ENCODE results near the gene MCRIP1. TPM values are rescaled to one million over a fixed set of nuclear protein-coding genes. Genes with fewer than 3 reads are reported as not detected.
A peak's percentile ranks its signal among the peaks of the same experiment; 100 is the strongest.
"Not testable (repeated sequence)": the region's sequence is repeated elsewhere in the genome, so short reads cannot be mapped to it uniquely, and the experiment has no call there.

Gene MCRIP1
- polyA plus RNA-seq, 1 donor = 60.9 TPM

- Histone ChIP-seq H3K27ac (ENCODE audit: low read length) (no peak overlapping the region), H3K36me3 (ENCODE audit: control insufficient read depth, insufficient read depth, low read length) (peaks cover 45% of the 10 kb centered on the region), H3K27me3 (ENCODE audit: control insufficient read depth, insufficient read depth, low read length) (no peaks in the 10 kb centered on the region), H3K4me1 (ENCODE audit: control insufficient read depth, insufficient read depth, low read length) (no peaks in the 10 kb centered on the region), H3K4me3 (ENCODE audit: low read length) (no peak overlapping the region), H3K9me3 (ENCODE audit: control insufficient read depth, low read depth, low read length) (peaks cover 11% of the 10 kb centered on the region)
- no peak for DNase-seq
- no CpG with 5 or more reads among the region's 15 CpGs for WGBS (ENCODE audit: insufficient coverage, low lambda C conversion rate)
Measured at GRCh38 chr17:81841866-81842265, 8.8 kb upstream of the MCRIP1 start.

GRCh38 chr17:81840826-81841778, 8.0 kb upstream of the MCRIP1 start:
- no CpG with 5 or more reads among the region's 40 CpGs for WGBS (ENCODE audit: insufficient coverage, low lambda C conversion rate)
- Histone ChIP-seq H3K36me3 (ENCODE audit: control insufficient read depth, insufficient read depth, low read length) (peaks cover 37% of the 10 kb centered on the region), H3K27me3 (ENCODE audit: control insufficient read depth, insufficient read depth, low read length) (no peaks in the 10 kb centered on the region), H3K9me3 (ENCODE audit: control insufficient read depth, low read depth, low read length) (peaks cover 8% of the 10 kb centered on the region), H3K4me3 (ENCODE audit: low read length) (no peak overlapping the region), H3K27ac (ENCODE audit: low read length) (no peak overlapping the region), H3K4me1 (ENCODE audit: control insufficient read depth, insufficient read depth, low read length) (no peaks in the 10 kb centered on the region)
- no peak for DNase-seq

- not testable (repeated sequence) for H3K27ac ChIP-seq (ENCODE audit: low read length); H3K27me3 ChIP-seq (ENCODE audit: control insufficient read depth, insufficient read depth, low read length); H3K4me1 ChIP-seq (ENCODE audit: control insufficient read depth, insufficient read depth, low read length); H3K4me3 ChIP-seq (ENCODE audit: low read length); H3K9me3 ChIP-seq (ENCODE audit: control insufficient read depth, low read depth, low read length); DNase-seq
- no CpG with 5 or more reads among the region's 5 CpGs for WGBS (ENCODE audit: insufficient coverage, low lambda C conversion rate)
- H3K36me3 ChIP-seq (ENCODE audit: control insufficient read depth, insufficient read depth, low read length) = peaks cover 27% of the 10 kb centered on the region
Measured at GRCh38 chr17:81840059-81840458, 7.0 kb upstream of the MCRIP1 start.

GRCh38 chr17:81839301-81839700, 6.2 kb upstream of the MCRIP1 start:
- 88% methylated on average over 10 of the region's 15 CpGs for WGBS (ENCODE audit: insufficient coverage, low lambda C conversion rate)
- Histone ChIP-seq H3K4me1 (ENCODE audit: control insufficient read depth, insufficient read depth, low read length) (no peaks in the 10 kb centered on the region), H3K27me3 (ENCODE audit: control insufficient read depth, insufficient read depth, low read length) (no peaks in the 10 kb centered on the region), H3K9me3 (ENCODE audit: control insufficient read depth, low read depth, low read length) (peaks cover 8% of the 10 kb centered on the region), H3K27ac (ENCODE audit: low read length) (no peak overlapping the region), H3K4me3 (ENCODE audit: low read length) (no peak overlapping the region), H3K36me3 (ENCODE audit: control insufficient read depth, insufficient read depth, low read length) (peaks cover 19% of the 10 kb centered on the region)
- DNase-seq = no peak

GRCh38 chr17:81838753-81839255, 5.7 kb upstream of the MCRIP1 start:
- DNase-seq = no peak
- Histone ChIP-seq H3K36me3 (ENCODE audit: control insufficient read depth, insufficient read depth, low read length) (peaks cover 14% of the 10 kb centered on the region), H3K27me3 (ENCODE audit: control insufficient read depth, insufficient read depth, low read length) (no peaks in the 10 kb centered on the region), H3K9me3 (ENCODE audit: control insufficient read depth, low read depth, low read length) (peaks cover 6% of the 10 kb centered on the region), H3K4me3 (ENCODE audit: low read length) (no peak overlapping the region), H3K4me1 (ENCODE audit: control insufficient read depth, insufficient read depth, low read length) (peaks cover 3% of the 10 kb centered on the region), H3K27ac (ENCODE audit: low read length) (no peak overlapping the region)
- WGBS (ENCODE audit: insufficient coverage, low lambda C conversion rate) = no CpG with 5 or more reads among the region's 17 CpGs

- no peak overlapping the region for H3K4me3 ChIP-seq (ENCODE audit: low read length)
- peaks cover 5% of the 10 kb centered on the region for H3K4me1 ChIP-seq (ENCODE audit: control insufficient read depth, insufficient read depth, low read length)
- no peak overlapping the region for H3K27ac ChIP-seq (ENCODE audit: low read length)
- no peak for DNase-seq
- H3K27me3 ChIP-seq (ENCODE audit: control insufficient read depth, insufficient read depth, low read length) = no peaks in the 10 kb centered on the region
- H3K9me3 ChIP-seq (ENCODE audit: control insufficient read depth, low read depth, low read length) = peaks cover under 1% of the 10 kb centered on the region
- peaks cover 2% of the 10 kb centered on the region for H3K36me3 ChIP-seq (ENCODE audit: control insufficient read depth, insufficient read depth, low read length)
- WGBS (ENCODE audit: insufficient coverage, low lambda C conversion rate) = no CpG with 5 or more reads among the region's 9 CpGs
Measured at GRCh38 chr17:81837641-81838040, 4.5 kb upstream of the MCRIP1 start.

- peak within 1 kb of the TSS; percentile 98 for H3K27ac ChIP-seq (ENCODE audit: low read length)
- H3K27me3 ChIP-seq (ENCODE audit: control insufficient read depth, insufficient read depth, low read length) = no peaks in the 10 kb centered on the region
- H3K36me3 ChIP-seq (ENCODE audit: control insufficient read depth, insufficient read depth, low read length) = no peaks in the 10 kb centered on the region
- no CpG with 5 or more reads among the region's 26 CpGs for WGBS (ENCODE audit: insufficient coverage, low lambda C conversion rate)
- peaks cover 18% of the 10 kb centered on the region for H3K4me1 ChIP-seq (ENCODE audit: control insufficient read depth, insufficient read depth, low read length)
- H3K9me3 ChIP-seq (ENCODE audit: control insufficient read depth, low read depth, low read length) = peaks cover 2% of the 10 kb centered on the region
- peak within 1 kb of the TSS; percentile 87 for H3K4me3 ChIP-seq (ENCODE audit: low read length)
- no peak for DNase-seq
Measured at GRCh38 chr17:81834831-81835267, 1.8 kb upstream of the MCRIP1 start, which contains the start of gene PPP1R27. Gene PPP1R27, minus strand, starts transcription at chr17:81835050. Its CDS starts 97 bp downstream, at chr17:81834953.

- DNase-seq = no peak
- Histone ChIP-seq H3K27ac (ENCODE audit: low read length) (peak overlapping the region; percentile 98), H3K36me3 (ENCODE audit: control insufficient read depth, insufficient read depth, low read length) (no peaks in the 10 kb centered on the region), H3K4me1 (ENCODE audit: control insufficient read depth, insufficient read depth, low read length) (peaks cover 18% of the 10 kb centered on the region), H3K9me3 (ENCODE audit: control insufficient read depth, low read depth, low read length) (peaks cover 2% of the 10 kb centered on the region), H3K27me3 (ENCODE audit: control insufficient read depth, insufficient read depth, low read length) (no peaks in the 10 kb centered on the region), H3K4me3 (ENCODE audit: low read length) (peak overlapping the region; percentile 87)
- no CpG with 5 or more reads among the region's 31 CpGs for WGBS (ENCODE audit: insufficient coverage, low lambda C conversion rate)
Measured at GRCh38 chr17:81833921-81834830, 1.1 kb upstream of the MCRIP1 start.

- DNase-seq = no peak
- no CpG with 5 or more reads among the region's 65 CpGs for WGBS (ENCODE audit: insufficient coverage, low lambda C conversion rate)
- H3K4me3 ChIP-seq (ENCODE audit: low read length) = peak overlapping the region; percentile 87
Measured at GRCh38 chr17:81832608-81833159, 407 bp downstream of the MCRIP1 start.

More at GRCh38 chr17:81832608-81833159, 407 bp downstream of the MCRIP1 start:
- peaks cover 2% of the 10 kb centered on the region for H3K9me3 ChIP-seq (ENCODE audit: control insufficient read depth, low read depth, low read length)
- H3K27me3 ChIP-seq (ENCODE audit: control insufficient read depth, insufficient read depth, low read length) = no peaks in the 10 kb centered on the region
- peaks cover 18% of the 10 kb centered on the region for H3K4me1 ChIP-seq (ENCODE audit: control insufficient read depth, insufficient read depth, low read length)
- peak overlapping the region; percentile 78 for H3K27ac ChIP-seq (ENCODE audit: low read length)
- H3K36me3 ChIP-seq (ENCODE audit: control insufficient read depth, insufficient read depth, low read length) = no peaks in the 10 kb centered on the region

Data from large intestine (tissue), 3 donors.